ENCODE data around the gene KLC3.

DNA sequence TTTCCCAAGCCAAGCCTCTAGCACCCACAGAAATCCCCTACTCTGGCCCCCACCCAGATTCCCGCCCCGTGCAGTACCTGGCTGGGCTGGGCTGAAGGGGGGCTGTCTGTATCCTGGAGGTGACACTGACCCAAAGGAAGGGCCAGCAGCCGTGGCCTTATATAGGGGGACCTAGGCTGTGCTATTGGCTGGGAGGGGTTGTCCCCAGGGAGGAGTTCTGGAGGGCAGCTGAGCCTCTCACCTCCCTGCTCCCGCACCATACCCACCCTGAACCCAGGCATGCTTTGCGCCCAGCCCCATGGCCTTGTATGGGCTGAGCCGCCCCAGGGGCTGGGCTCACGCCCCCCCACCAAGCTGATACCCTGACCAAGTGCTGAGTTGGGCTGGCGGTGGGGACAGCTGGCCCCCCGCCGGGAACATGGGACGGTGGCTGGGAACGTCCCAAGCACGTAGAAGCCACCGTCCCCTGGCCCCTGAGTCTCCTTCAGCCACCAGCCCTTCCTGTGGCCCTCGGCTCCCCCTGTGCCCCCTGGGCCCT is 17.7 kb upstream of the KLC3 start, which contains the start of gene CKM:
- TF ChIP-seq POLR2A (IDR thresholded peaks at IDR 0.05) (no peak), POLR2AphosphoS5 (IDR thresholded peaks at IDR 0.05) (no peak)
- TF ChIP-seq, protein P1, sequence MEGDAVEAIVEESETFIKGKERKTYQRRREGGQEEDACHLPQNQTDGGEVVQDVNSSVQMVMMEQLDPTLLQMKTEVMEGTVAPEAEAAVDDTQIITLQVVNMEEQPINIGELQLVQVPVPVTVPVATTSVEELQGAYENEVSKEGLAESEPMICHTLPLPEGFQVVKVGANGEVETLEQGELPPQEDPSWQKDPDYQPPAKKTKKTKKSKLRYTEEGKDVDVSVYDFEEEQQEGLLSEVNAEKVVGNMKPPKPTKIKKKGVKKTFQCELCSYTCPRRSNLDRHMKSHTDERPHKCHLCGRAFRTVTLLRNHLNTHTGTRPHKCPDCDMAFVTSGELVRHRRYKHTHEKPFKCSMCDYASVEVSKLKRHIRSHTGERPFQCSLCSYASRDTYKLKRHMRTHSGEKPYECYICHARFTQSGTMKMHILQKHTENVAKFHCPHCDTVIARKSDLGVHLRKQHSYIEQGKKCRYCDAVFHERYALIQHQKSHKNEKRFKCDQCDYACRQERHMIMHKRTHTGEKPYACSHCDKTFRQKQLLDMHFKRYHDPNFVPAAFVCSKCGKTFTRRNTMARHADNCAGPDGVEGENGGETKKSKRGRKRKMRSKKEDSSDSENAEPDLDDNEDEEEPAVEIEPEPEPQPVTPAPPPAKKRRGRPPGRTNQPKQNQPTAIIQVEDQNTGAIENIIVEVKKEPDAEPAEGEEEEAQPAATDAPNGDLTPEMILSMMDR (IDR thresholded peaks at IDR 0.05): no peak
